HG03354 (cell line): ENCODE measurements around the gene SERTAD2.

Experiments
- ATAC-seq: cut with Tn5 transposase; IDR thresholded peaks from one replicate; pipeline ENCODE4 v1.9.1; 2021; ENCODE audit warnings: mild to moderate bottlenecking; ENCODE audit not compliant: unreplicated experiment, poor library complexity, severe bottlenecking

Gene SERTAD2

DNA sequence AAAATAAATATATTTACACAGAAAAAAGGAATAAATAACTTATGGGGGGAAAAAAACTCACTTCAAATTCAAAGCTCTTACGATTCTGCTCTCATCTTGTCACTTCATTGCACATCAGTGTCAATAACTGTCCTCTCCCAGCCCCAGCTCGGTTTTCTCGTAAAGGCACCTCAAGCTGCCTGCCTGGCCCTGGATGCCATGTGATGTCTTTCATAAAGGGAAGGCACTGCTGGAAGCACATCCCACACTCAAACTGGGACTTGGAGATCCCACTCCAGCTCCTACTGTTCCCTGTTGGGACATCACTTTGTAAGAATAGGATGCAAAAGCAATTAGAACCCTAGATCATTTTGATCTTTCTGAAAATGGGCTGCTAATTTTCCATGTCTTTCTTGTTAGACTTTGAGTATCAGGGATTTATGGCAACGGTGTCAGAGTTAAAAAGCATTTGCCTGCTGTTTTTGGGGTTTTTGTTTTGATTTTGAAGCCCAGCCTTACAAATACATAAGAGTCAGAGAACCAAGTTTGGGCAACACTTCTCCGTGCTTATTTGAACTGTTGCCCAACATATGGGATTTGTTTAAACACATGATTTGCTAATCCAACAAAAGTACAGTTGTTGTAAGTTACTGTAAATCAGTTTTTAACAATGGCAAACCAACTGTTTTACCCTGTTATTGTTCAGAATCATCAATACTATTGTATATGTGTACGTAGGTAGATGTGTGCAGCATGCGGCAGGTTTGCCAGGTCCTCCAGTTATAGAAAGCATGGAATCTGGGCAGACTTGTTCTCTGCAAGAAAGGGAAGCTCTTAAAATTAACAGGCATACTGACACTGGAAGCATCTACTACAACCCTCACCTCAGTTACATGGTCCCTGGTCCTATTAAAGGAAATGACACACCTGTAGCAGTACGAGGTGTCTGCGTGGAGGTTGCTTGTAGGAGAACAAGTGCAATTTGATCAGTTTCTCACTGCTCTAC, 20.6 kb downstream of the SERTAD2 start:
- ATAC-seq = no peak

DNA sequence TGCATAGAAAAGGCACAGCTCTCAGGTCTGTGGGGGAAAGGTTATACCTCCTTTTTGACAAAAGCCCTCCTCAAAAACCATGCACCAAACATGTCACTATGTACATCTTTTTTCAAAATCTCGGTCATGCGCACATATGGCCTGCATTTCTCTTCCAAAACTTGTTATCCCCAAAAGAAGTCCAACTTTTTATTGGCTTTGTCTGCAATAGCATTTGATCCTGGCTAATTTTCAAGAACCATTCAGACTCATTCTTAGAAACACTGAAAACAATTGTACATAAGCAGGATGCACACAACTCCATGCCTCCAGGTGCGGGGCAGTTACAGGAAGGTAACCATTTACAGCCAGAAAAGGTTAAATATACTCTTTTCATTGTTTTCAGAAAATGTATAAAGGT, 21.9 kb downstream of the SERTAD2 start:
- no peak for ATAC-seq

DNA sequence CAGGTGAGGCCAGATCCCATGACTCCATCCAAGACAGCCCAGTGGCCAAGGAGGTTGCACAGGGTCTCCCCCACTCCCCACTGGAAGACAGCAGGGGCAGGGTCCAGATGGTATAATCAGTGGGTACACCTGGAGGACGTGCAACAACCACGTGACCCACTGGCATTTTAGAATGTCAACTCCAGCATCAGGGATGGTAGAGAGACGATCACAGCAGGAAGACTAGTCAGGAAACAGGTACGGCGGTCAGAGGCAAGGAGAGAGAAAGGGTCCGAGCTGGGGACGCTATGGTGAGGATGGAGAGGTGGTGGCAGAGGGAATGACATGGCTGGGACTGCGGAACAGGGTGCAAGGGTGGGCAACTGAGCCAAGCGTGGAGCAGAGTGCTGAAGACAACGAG, 23.0 kb downstream of the SERTAD2 start:
- no peak for ATAC-seq

DNA sequence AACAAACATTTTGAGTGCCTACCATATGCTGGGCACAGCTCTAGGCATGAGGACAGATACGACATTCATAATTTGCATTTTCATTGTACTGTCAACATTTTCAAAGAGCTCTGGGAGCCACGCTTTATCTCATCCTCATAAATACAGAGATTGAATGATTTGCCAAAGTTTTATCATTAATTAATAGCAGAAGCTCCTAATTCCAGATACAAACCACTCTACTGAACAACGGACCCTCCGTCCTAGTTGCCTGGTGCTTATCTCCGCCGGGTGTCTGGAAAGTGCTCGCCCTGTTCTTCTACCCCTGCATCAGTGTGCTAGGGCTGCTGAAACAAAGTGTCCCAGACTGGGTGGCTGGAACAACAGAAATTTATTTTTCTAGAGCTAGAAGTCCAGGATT, 23.8 kb downstream of the SERTAD2 start:
- no peak for ATAC-seq

DNA sequence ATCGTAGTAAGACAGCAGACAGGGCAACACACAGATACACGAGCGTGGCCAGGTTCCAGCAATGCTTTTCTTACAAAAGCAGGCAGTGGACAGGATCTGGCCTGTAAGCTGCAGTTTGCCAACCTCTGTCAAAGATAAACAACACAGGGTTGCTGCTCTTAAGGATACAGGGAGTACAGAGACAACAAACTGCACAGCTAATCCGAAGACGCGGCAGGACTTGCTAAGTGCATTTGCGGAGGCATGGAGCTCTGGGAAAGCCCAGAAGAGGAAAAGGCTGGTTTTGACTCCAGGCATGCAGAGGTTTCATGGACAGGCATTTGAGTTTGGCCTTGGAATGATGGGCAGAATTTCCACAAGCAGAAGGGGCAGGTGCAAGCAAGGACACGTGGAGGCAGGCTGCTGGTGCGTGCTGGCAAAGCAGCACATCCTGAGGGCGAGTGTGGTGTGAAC, 24.4 kb downstream of the SERTAD2 start:
- no peak for ATAC-seq

DNA sequence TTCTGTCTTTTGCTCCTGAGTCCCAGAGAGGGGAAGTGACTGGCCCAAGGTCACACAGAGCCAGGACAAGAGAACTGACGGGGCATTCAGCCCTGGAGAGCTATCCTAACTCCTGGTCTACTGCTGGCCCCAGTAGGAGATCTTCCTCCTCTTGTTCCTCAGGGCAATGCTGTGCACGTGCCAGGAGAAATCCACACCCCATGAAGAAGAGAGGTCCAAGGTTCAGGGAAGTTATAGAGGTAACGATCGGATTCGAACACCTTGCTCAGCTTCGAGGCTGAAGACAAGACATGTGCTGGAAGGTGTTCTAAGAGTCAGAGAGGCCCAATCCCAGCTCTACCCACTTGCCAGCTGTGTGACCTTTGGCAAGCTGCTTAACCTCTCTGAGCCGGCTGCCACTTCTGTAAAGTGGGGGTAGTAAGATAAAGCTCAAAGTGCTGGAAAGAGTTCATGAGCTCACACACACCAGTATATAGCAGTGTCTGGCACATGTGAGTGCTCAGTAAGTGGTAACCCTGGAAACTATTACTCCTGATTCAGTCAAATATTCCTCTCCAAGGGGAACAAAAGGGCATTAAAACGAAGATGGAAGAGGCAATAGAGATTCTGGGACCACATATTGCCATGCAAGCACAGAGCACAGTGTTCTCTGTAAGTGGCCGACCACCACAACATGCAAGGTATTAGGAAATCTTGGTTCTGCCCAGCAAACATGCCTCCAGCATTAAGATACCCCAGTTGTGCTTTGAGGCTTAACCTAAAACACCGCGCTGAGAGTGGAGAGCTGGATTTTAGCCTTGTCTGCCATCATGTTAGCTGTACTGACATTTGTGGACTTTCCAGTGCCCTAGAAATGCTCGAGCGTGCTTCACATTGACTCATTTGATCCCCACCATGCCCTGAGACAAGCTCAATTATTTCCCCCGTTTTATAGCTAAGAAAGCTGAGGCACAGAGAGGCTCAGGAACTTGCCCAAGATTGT, 25.6 kb downstream of the SERTAD2 start:
- no peak for ATAC-seq

DNA sequence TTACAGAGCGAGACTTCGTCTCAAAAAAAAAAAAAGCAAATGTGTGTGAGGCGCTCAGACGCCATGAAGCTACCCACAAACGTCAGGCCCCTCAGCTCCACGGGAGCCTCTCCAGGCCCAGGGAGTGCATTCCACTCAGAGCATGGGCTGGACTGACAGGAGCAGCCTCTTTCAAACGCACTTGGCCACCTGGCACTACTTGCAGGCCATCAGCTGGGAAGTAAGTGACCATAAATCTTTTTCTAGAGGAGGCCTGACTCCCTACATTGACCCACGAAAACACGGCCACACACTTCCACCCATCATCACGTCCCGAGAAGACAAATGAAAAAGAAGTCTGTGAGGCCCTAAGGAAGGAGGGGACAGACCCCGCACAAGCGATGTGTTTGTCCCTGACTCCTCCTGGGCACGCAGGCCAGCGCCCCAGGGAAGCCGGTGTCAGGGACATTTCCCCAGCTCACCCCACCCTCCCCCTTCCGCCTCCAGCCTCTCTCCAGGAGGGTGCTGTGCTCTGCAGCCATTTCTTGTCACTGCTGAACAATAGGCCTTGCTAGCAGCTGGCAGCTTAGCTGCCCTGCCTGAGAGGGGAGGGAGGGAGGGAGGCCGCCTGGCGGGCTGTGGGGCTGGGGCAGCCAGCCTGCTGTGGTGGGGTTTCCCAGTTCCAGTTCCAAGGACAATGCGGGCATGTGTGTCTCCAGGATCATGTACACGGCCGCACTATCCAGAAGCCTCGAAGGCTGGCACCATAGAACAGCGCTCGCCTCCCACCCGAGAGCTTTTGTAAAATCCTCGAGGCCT, 26.6 kb downstream of the SERTAD2 start:
- ATAC-seq = no peak

DNA sequence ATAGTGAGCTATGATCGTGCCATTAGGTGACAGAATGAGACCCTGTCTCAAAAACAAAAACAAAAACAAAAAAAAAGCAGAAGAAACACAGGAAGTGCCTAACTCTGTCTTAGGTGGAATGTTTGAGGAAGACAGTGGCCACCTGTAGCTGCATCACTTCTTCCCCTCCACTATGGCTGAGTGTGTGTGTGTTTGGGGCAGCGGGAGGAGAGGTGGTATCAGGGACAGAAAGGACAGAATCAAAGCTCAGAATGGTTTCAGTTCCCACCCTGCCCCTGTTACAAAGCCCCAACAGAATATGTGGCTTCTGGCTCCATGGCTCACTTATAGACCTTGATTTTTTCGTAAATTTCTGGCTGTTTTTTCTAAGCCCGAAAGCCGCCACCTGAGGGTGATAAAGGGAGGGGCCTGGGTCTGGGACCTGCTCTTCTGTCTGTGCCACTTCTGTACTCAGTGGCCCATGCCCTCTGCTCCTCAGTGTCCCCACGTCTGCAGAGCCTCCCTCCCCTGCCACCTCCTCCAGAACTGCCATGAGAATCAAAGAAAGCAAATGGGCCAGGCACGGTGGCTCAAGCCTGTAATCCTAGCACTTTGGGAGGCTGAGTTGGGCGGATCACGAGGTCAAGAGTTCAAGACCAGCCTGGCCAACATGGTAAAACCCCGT, 27.4 kb downstream of the SERTAD2 start:
- ATAC-seq = no peak

DNA sequence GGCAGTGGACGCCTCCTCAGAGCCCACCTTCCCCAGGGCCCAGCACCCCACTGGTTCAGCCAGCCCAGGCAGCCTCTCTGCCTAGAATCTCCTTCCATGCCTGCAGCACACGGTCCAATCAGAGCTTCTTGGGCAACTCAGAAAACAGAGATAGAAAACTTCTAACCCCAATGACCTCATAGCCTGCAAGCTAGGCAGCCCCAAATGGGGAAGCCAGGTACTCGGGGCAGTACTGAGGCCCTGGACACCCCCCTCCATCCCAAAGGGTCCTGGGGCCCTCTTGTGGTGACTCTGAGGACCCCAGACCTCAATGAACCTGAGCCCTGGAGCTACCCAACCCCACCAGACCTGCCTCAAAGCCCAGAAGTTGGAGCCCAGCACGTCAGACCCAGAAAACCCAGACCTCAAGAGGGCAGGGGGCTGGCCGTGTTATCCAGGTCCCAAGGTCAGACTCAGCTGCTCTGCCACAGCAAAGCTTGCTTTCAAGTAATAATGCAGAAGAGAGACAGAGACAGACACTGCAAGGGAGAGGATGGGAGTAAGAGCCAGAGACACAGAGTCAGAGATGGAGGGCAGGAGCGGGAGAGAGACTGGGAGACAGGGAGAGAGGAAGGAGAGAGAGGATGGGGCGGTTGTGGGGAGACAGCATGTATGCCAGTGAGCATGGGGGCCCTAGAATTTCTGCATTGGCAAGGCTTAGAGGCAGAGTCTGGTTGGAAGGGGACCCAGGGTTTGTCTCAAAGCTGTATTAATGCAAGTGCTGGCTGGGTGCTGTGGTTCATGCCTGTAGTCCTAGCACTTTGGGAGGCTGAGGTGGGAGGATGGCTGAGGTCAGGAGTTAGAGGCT, 28.2 kb downstream of the SERTAD2 start:
- no peak for ATAC-seq

DNA sequence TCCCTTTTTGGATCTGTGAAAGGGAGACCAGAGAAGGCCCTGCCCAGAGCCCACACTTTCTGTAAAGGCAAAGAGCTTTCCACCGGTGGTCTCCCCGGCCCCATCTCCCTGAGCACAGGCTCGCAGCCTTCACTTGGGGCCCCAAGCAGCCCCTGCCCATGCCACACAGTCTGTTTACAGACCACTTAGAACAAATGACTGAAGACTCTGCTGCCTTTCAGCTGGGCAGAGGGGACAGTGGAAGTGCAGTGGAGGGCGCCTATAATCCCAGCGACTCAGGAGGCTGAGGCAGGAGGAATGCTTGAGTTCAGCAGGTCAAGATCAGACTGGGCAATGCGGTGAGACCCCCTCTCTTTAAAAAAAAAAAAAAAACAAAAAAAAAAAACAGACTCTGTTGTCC, 28.9 kb downstream of the SERTAD2 start:
- no peak for ATAC-seq

DNA sequence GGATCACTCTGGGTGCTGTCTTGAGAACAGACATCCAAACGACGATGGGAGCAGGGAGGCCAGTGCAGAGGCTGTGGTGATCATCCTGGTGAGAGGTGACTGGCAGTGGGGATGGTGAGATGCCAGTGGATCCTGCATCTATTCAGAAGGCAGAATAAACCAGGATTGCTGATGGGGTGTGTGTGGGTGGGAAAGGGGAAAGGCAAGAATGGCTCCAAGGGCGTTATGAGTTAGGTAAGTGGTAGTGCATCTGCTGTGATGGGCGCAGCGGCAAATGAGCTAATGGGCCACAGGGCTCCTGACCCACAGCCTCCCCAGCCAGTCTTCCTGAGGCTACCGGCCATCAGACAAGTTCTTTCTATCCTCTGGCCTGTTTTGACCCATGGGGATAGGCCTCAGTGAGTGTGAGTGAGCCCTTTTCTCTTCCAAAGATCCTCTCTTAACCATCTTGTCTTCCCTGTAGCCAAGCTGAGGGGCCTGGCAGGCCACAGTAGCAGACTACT, 29.6 kb downstream of the SERTAD2 start:
- ATAC-seq = no peak

DNA sequence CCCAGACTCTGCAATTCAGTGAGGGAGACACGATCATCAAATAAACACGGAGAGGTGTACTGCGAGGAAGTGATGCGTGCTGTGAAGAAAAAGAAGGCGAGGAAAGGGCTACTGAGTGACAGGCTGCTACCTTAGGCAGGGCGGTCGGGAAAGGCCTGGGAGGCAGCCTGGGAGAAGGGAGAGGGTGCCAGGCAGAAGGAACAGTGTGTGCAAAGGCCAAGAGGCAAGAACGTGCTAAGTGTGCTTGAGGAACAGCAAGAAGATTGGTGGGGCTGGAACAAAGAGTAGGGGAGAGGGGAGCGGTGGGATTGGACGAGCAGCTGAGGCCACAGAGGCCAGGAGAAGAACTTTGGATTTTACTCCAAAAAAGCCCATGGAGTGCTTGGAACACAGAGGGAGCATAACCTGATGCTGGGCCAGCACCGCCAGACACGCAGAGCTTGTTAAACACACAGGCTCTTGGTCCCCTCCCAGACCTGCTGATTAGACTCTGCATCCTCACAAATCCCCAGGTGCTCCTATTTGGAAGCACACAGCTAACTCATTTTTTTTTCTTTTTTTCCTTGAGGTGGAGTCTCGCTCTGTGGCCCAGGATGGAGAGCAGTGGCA, 30.4 kb downstream of the SERTAD2 start:
- ATAC-seq = no peak

DNA sequence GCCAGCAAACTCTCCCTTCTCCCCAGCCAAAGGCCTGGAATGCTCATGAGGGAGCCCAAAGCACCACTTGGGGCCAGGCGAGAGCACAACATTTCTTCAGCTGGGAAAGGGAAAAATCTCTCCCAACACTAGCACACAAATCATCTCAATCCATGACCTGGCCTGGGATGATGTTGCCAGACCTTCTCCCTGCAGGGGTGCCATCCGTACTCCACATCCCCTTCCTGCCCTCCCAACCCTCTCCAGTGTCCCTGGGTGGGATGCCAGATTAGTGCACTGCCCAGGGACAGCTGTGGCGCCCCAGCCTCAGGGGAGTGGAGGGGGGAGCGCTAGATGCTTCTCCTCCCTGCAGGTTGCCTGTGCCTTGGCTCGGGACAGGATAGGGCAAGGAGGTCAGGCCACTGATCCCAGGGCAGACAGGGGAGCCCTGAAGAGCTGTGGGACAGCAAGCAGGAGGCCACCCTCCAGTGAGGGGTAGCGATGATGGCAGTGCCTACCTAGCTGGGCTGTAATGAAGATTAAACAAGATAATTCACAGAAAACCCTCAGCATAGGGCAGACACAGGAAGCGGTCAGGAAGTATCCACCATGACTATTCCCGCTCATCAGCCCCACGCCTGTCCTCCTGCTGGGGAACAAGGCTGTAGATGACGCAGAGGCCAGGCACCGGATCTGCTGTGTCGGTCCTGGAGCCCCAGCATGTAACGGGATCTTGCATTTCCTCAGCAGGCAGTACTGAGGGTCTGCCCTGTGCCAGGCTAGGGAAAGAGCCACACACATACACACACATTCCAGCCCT, 31.1 kb downstream of the SERTAD2 start:
- ATAC-seq = no peak

DNA sequence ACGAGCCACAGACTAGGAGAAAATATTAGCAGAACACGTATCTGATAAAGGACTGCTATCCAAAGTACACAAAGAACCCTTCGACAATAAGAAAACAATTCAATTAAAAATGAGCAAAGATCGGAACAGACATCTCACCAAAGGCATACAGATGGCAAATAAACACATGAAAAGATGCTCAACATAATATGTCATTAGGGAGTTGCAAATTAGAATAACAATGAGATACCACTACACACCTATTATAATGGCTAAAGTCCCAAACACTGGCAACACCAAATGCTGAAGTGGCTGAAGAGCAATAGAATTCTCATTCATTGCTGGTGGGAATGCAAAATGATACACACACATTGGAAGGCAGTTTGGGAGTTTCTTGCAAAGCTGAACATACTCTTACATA, 33.1 kb downstream of the SERTAD2 start:
- ATAC-seq = no peak

DNA sequence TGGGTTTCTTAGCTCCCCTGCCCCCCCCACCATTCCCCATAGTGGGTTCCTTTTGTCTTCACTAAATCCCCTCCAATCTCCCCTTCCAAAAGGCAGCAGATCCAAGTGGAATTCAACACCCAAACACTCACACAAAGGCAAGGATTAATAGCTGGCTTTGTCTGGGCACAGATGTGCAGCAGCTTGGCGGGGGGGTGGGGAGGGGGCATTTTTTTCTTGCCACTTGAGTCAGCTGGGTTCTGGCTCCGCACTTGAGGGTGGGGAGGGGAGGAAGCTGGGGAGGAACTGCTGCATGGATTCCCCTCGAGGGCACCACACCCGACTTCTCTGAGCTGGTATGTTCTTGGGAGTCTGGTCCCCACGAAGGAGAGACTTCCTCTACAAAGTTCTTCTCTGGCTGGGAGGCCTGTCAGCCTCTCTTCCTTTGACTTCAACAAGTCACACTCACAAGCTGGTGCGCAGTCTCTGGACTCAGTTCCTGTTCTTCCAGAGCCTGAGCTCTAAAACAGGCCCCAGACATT, 36.0 kb downstream of the SERTAD2 start:
- no peak for ATAC-seq

DNA sequence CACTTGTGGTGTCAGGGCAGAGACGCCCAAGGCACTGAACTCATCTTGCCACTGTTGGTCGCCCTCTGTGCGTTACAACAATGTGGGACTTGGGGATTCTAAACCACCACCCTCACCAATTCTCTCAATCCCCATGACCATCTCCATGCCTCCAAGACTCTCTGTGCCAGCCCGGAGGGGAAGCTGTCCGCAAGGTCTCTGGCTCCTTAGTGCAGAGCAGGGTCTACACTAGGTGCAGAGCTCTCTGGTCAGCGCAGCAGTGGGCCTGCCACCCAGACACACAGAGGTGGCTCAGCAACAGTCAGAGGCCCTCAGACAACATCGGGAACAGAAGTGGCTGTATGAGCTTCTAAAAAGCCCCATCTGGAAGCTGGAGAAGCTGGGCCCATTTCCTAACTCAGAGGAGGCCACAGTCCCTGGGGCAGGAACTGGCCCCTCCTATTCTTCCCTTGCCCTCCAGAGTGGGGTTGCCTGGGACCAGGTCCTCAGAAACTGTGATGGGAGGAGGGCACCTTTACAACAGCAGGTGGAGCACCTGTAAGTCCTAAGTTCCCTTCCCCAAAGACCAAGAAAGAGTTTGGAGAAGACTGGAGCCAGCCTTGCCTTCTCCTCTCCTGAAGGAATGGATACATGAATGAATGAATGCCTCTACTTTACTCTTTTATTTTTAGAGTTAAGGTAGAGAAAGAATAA, 37.7 kb downstream of the SERTAD2 start:
- no peak for ATAC-seq
